ENCODE measurements around the gene WDR18. TPM values are rescaled to one million over a fixed set of nuclear protein-coding genes. Genes with fewer than 3 reads are reported as not detected.

The WDR18 gene
- total RNA-seq, 8 experiments from 2014 or later: 23.8 to 64.7 (median 36.2) TPM

GRCh38 chr19:944171-944567, 40.0 kb upstream of the WDR18 start:
- Histone ChIP-seq H3K4me1 (replicated peaks in 1 of 2) (no peaks in the 10 kb centered on the region), H3K27ac (no peak overlapping the region), H3K4me3 (no peak overlapping the region)
- WGBS, 10 experiments: 87 to 100% methylated on average over 1 to 7 of the region's 27 CpGs; no CpG with 5 or more reads in 8 of the 10 experiments
- in situ Hi-C loops (cut with MboI; ENCODE audit: low pct_unique_long_range_greater_than_20kb in 2 of 9, low sequenced_read_pairs in 9 of 9, unreplicated experiment in 9 of 9): no loop called here
- ATAC-seq (replicated peaks in 6 of 8): peak in 2 of 8 experiments; percentile 35 to 76

GRCh38 chr19:944663-945241, 39.4 kb upstream of the WDR18 start:
- no peak overlapping the region for H3K4me3 ChIP-seq
- peak in 2 of 8 experiments; percentile 39 to 44 for ATAC-seq (replicated peaks in 6 of 8)
- no peaks in the 10 kb centered on the region for H3K4me1 ChIP-seq (replicated peaks in 1 of 2)
- in situ Hi-C loops (cut with MboI; ENCODE audit: low pct_unique_long_range_greater_than_20kb in 2 of 9, low sequenced_read_pairs in 9 of 9, unreplicated experiment in 9 of 9): no loop called here
- H3K27ac ChIP-seq: no peak overlapping the region
- 43 to 100% (median 69%) methylated on average over 1 to 5 of the region's 22 CpGs; no CpG with 5 or more reads in 6 of the 10 experiments for WGBS, 10 experiments

GRCh38 chr19:945401-946252, 38.5 kb upstream of the WDR18 start:
- 88 to 100% (median 89%) methylated on average over 1 to 13 of the region's 37 CpGs; no CpG with 5 or more reads in 5 of the 10 experiments for WGBS, 10 experiments
- Histone ChIP-seq H3K4me3 (no peak overlapping the region), H3K27ac (no peak overlapping the region), H3K4me1 (replicated peaks in 1 of 2) (no peaks in the 10 kb centered on the region)
- ATAC-seq (replicated peaks in 6 of 8): peak in 1 of 8 experiments; percentile 14
- in situ Hi-C loops (cut with MboI; ENCODE audit: low pct_unique_long_range_greater_than_20kb in 2 of 9, low sequenced_read_pairs in 9 of 9, unreplicated experiment in 9 of 9): no loop called here

- H3K4me3 ChIP-seq: no peak overlapping the region
- ATAC-seq (replicated peaks in 6 of 8): no peak
- WGBS, 10 experiments: 86 to 100% (median 99%) methylated on average over 1 to 7 of the region's 30 CpGs; no CpG with 5 or more reads in 6 of the 10 experiments
- no peaks in the 10 kb centered on the region for H3K4me1 ChIP-seq (replicated peaks in 1 of 2)
- in situ Hi-C loops (cut with MboI; ENCODE audit: low pct_unique_long_range_greater_than_20kb in 2 of 9, low sequenced_read_pairs in 9 of 9, unreplicated experiment in 9 of 9): no loop called here
- H3K27ac ChIP-seq: no peak overlapping the region
These were observed 36.9 kb upstream of the WDR18 start for GRCh38 chr19:947090-947706.

GRCh38 chr19:947707-948539, 36.2 kb upstream of the WDR18 start:
- 95% methylated on average over 4 to 12 of the region's 47 CpGs; no CpG with 5 or more reads in 8 of the 10 experiments for WGBS, 10 experiments
- ATAC-seq (replicated peaks in 6 of 8): no peak
- H3K27ac ChIP-seq: no peak overlapping the region
- peaks cover 5 to 6% of the 10 kb centered on the region in 2 donors for H3K4me1 ChIP-seq (replicated peaks in 1 of 2)
- H3K4me3 ChIP-seq: no peak overlapping the region
- in situ Hi-C loops (cut with MboI; ENCODE audit: low pct_unique_long_range_greater_than_20kb in 2 of 9, low sequenced_read_pairs in 9 of 9, unreplicated experiment in 9 of 9): no loop called here

GRCh38 chr19:948842-949496, 35.2 kb upstream of the WDR18 start:
- H3K27ac ChIP-seq: no peak overlapping the region
- in situ Hi-C loops (cut with MboI; ENCODE audit: low pct_unique_long_range_greater_than_20kb in 2 of 9, low sequenced_read_pairs in 9 of 9, unreplicated experiment in 9 of 9): no loop called here
- no peak overlapping the region for H3K4me3 ChIP-seq
- no peak for ATAC-seq (replicated peaks in 6 of 8)
- WGBS, 10 experiments: 60 to 100% (median 100%) methylated on average over 1 to 2 of the region's 25 CpGs; no CpG with 5 or more reads in 5 of the 10 experiments
- peaks cover 13 to 17% of the 10 kb centered on the region in 2 donors for H3K4me1 ChIP-seq (replicated peaks in 1 of 2)

- Histone ChIP-seq H3K27ac (peak overlapping the region in 1 of 2 donors; percentile 5), H3K4me3 (no peak overlapping the region), H3K4me1 (replicated peaks in 1 of 2) (peaks cover 16 to 32% of the 10 kb centered on the region in 2 donors)
- ATAC-seq (replicated peaks in 6 of 8): no peak
- 0 to 100% (median 96%) methylated on average over 1 to 7 of the region's 17 CpGs; no CpG with 5 or more reads in 4 of the 10 experiments for WGBS, 10 experiments
- in situ Hi-C loops (cut with MboI; ENCODE audit: low pct_unique_long_range_greater_than_20kb in 2 of 9, low sequenced_read_pairs in 9 of 9, unreplicated experiment in 9 of 9): no loop called here
These were observed 33.6 kb upstream of the WDR18 start for GRCh38 chr19:950352-951066.

GRCh38 chr19:952049-952679, 32.0 kb upstream of the WDR18 start:
- Histone ChIP-seq H3K27ac (peak overlapping the region in 1 of 2 donors; percentile 42), H3K4me1 (replicated peaks in 1 of 2) (peaks cover 33 to 49% of the 10 kb centered on the region in 2 donors), H3K4me3 (no peak overlapping the region)
- ATAC-seq (replicated peaks in 6 of 8): no peak
- in situ Hi-C loops (cut with MboI; ENCODE audit: low pct_unique_long_range_greater_than_20kb in 2 of 9, low sequenced_read_pairs in 9 of 9, unreplicated experiment in 9 of 9): no loop called here
- 90 to 100% (median 96%) methylated on average over 1 to 5 of the region's 14 CpGs; no CpG with 5 or more reads in 5 of the 10 experiments for WGBS, 10 experiments

GRCh38 chr19:952680-953444, 31.3 kb upstream of the WDR18 start:
- Histone ChIP-seq H3K27ac (peak overlapping the region in 1 of 2 donors; percentile 42), H3K4me3 (no peak overlapping the region), H3K4me1 (replicated peaks in 1 of 2) (peaks cover 34 to 53% of the 10 kb centered on the region in 2 donors)
- WGBS, 10 experiments: no CpG with 5 or more reads among the region's 21 CpGs
- in situ Hi-C loops (cut with MboI; ENCODE audit: low pct_unique_long_range_greater_than_20kb in 2 of 9, low sequenced_read_pairs in 9 of 9, unreplicated experiment in 9 of 9): no loop called here
- peak in 2 of 8 experiments; percentile 15 to 20 for ATAC-seq (replicated peaks in 6 of 8)

- WGBS, 10 experiments: 33 to 73% methylated on average over 1 to 3 of the region's 33 CpGs; no CpG with 5 or more reads in 8 of the 10 experiments
- peak in 2 of 8 experiments; percentile 5 to 6 for ATAC-seq (replicated peaks in 6 of 8)
- peak overlapping the region in 1 of 2 donors; percentile 42 for H3K27ac ChIP-seq
These were observed 30.5 kb upstream of the WDR18 start for GRCh38 chr19:953445-954271.

More at GRCh38 chr19:953445-954271, 30.5 kb upstream of the WDR18 start:
- in situ Hi-C loops (cut with MboI; ENCODE audit: low pct_unique_long_range_greater_than_20kb in 2 of 9, low sequenced_read_pairs in 9 of 9, unreplicated experiment in 9 of 9): no loop called here
- Histone ChIP-seq H3K4me1 (replicated peaks in 1 of 2) (peaks cover 34 to 53% of the 10 kb centered on the region in 2 donors), H3K4me3 (no peak overlapping the region)
